ENCODE data around the gene NFATC2IP. TPM values are rescaled to one million over a fixed set of nuclear protein-coding genes. Genes with fewer than 3 reads are reported as not detected.

NFATC2IP gene
- total and polyA plus RNA-seq, 2 of the 13 experiments (the other 11 are each of a cell fraction or from before 2014, with no cell fraction given), result 32.1 to 48.5 TPM

GRCh38 chr16:28999577-28999976 lies 48.8 kb downstream of the NFATC2IP start:
- no peak for DNase-seq (ENCODE audit: low spot score)
- in situ Hi-C loops (cut with HindIII; ENCODE audit: extremely low pct_ligation_motif_present, low pct_unique_long_range_greater_than_20kb) (no loop called here), intact Hi-C loops (cut with micrococcal nuclease; ENCODE audit: unreplicated experiment) (no loop called here)
- ATAC-seq, result no peak
- no peak overlapping the region for H2AFZ ChIP-seq (ENCODE audit: low read length)
- H3K27ac ChIP-seq (ENCODE audit: extremely low read length, insufficient read depth, low read length), result no peak overlapping the region
- POLR2A ChIA-PET, result no interaction called here
- no peak overlapping the region for H3K4me2 ChIP-seq (ENCODE audit: low read depth, low read length)
- H3K4me1 ChIP-seq (ENCODE audit: insufficient read depth, low read length), result no peaks in the 10 kb centered on the region
- TF ChIP-seq ZNF546 (CRISPR knock-in tag; conservative IDR thresholded peaks at IDR 0.05) (no peak), ZBTB40 (IDR thresholded peaks at IDR 0.05) (no peak), ZBTB40 (CRISPR knock-in tag; IDR thresholded peaks at IDR 0.05) (no peak), STAT6 (CRISPR knock-in tag; IDR thresholded peaks at IDR 0.05; ENCODE audit: borderline replicate concordance) (no peak), ATF7 (IDR thresholded peaks at IDR 0.05) (no peak), ATF7 (CRISPR knock-in tag; IDR thresholded peaks at IDR 0.05) (no peak), STAG1 (CRISPR knock-in tag; IDR thresholded peaks at IDR 0.05) (no peak), PRDM4 (CRISPR knock-in tag; IDR thresholded peaks at IDR 0.05; ENCODE audit: borderline replicate concordance) (no peak), PREB (CRISPR knock-in tag; IDR thresholded peaks at IDR 0.05) (no peak)
- H3K27me3 ChIP-seq (ENCODE audit: control insufficient read depth in 1 of 2, insufficient read depth in 2 of 2, low read length in 2 of 2), result peaks cover 2 to 15% of the 10 kb centered on the region in 2 experiments; a peak in 2 of 5 replicates
- FAIRE-seq, result no peak
- no peaks in the 10 kb centered on the region for H3K36me3 ChIP-seq (replicated peaks in 1 of 2; ENCODE audit: control insufficient read depth in 1 of 2, insufficient read depth in 2 of 2, low read length in 2 of 2)
- BruUV-seq (replicated peaks), result no TSS peak
- no peak overlapping the region for H3K9ac ChIP-seq (ENCODE audit: insufficient read depth, low read depth, low read length)
- 3% methylated on average over 4 of the region's 4 CpGs for WGBS (ENCODE audit: low lambda C conversion rate)
- H4K20me1 ChIP-seq (ENCODE audit: insufficient read depth, low read length), result no peaks in the 10 kb centered on the region
- H3K79me2 ChIP-seq (ENCODE audit: insufficient read depth, low read length), result no peaks in the 10 kb centered on the region
- H3K9me3 ChIP-seq (ENCODE audit: low read length), result no peaks in the 10 kb centered on the region
- CTCF ChIA-PET (ENCODE audit: low intra/inter-chr PET ratio, low total read pairs), result no interaction called here
- H3K4me3 ChIP-seq (replicated peaks in 1 of 3; ENCODE audit: insufficient read depth in 1 of 3, low read depth in 2 of 3, low read length in 3 of 3), result no peak overlapping the region

All from HepG2 (cell line).